ENCODE results near the gene ASF1B. TPM values are rescaled to one million over a fixed set of nuclear protein-coding genes. Genes with fewer than 3 reads are reported as not detected.

The ASF1B gene
- total RNA-seq, 1 donor from 2014 or later = 16.4 TPM

GRCh38 chr19:14110650-14111049 lies 25.7 kb downstream of the ASF1B start:
- no peak overlapping the region for H2AFZ ChIP-seq (replicated peaks)
- no peaks in the 10 kb centered on the region for H3K27me3 ChIP-seq
- H3K27ac ChIP-seq = no peak overlapping the region
- H4K20me1 ChIP-seq (ENCODE audit: low read depth) = peaks cover 48% of the 10 kb centered on the region
- Mint-ChIP-seq H3K4me1 (peaks cover 19% of the 10 kb centered on the region), H3K4me3 (no peak overlapping the region), H3K9me3 (no peaks in the 10 kb centered on the region), H3K27ac (no peak overlapping the region), H3K27me3 (ENCODE audit: insufficient read depth, low read depth) (peaks cover 3% of the 10 kb centered on the region), H3K36me3 (no peaks in the 10 kb centered on the region)
- peaks cover 3% of the 10 kb centered on the region for H3K79me2 ChIP-seq (ENCODE audit: low read depth)
- H3K9ac ChIP-seq = no peak overlapping the region
- no peaks in the 10 kb centered on the region for H3K9me3 ChIP-seq (ENCODE audit: low read depth)
- DNase-seq (ENCODE audit: low spot score) = no peak
- H3K4me1 ChIP-seq = peaks cover 17% of the 10 kb centered on the region
- no peak for TF ChIP-seq EZH2 (IDR thresholded peaks at IDR 0.05)
- TF ChIP-seq EZH2phosphoT487 (IDR thresholded peaks at IDR 0.05) = no peak
- TF ChIP-seq CTCF (IDR thresholded peaks at IDR 0.05) = no peak
- H3K4me2 ChIP-seq = no peak overlapping the region
- peaks cover 5% of the 10 kb centered on the region for H3F3A ChIP-seq (ENCODE audit: low read depth)
- no peak overlapping the region for H3K4me3 ChIP-seq
- H3K36me3 ChIP-seq = no peaks in the 10 kb centered on the region

- Histone ChIP-seq H4K20me1 (ENCODE audit: low read depth) (peaks cover 19% of the 10 kb centered on the region), H3K9ac (no peak overlapping the region), H3K4me3 (no peak overlapping the region), H3K27me3 (no peaks in the 10 kb centered on the region), H3K4me2 (no peak overlapping the region), H3K79me2 (ENCODE audit: low read depth) (no peaks in the 10 kb centered on the region), H3F3A (ENCODE audit: low read depth) (peaks cover 5% of the 10 kb centered on the region), H3K36me3 (no peaks in the 10 kb centered on the region), H3K4me1 (peaks cover 12% of the 10 kb centered on the region), H3K9me3 (ENCODE audit: low read depth) (no peaks in the 10 kb centered on the region), H3K27ac (no peak overlapping the region), H2AFZ (replicated peaks) (no peak overlapping the region)
- Mint-ChIP-seq H3K4me3 (no peak overlapping the region), H3K27me3 (ENCODE audit: insufficient read depth, low read depth) (peaks cover 2% of the 10 kb centered on the region), H3K36me3 (peaks cover 3% of the 10 kb centered on the region), H3K4me1 (peaks cover 5% of the 10 kb centered on the region), H3K27ac (no peak overlapping the region), H3K9me3 (no peaks in the 10 kb centered on the region)
- TF ChIP-seq EZH2phosphoT487 (IDR thresholded peaks at IDR 0.05) (no peak), CTCF (IDR thresholded peaks at IDR 0.05) (no peak), EZH2 (IDR thresholded peaks at IDR 0.05) (no peak)
- no peak for DNase-seq (ENCODE audit: low spot score)
Observed at GRCh38 chr19:14107581-14108461, 28.6 kb downstream of the ASF1B start.

GRCh38 chr19:14106840-14107239 lies 29.5 kb downstream of the ASF1B start:
- Mint-ChIP-seq H3K36me3 (peaks cover 3% of the 10 kb centered on the region), H3K4me3 (no peak overlapping the region), H3K4me1 (no peaks in the 10 kb centered on the region), H3K9me3 (no peaks in the 10 kb centered on the region), H3K27me3 (ENCODE audit: insufficient read depth, low read depth) (peaks cover 2% of the 10 kb centered on the region), H3K27ac (no peak overlapping the region)
- no peaks in the 10 kb centered on the region for H3K27me3 ChIP-seq
- no peak overlapping the region for H3K27ac ChIP-seq
- no peaks in the 10 kb centered on the region for H3K36me3 ChIP-seq
- DNase-seq (ENCODE audit: low spot score) = no peak
- no peak overlapping the region for H2AFZ ChIP-seq (replicated peaks)
- no peaks in the 10 kb centered on the region for H3K79me2 ChIP-seq (ENCODE audit: low read depth)
- no peaks in the 10 kb centered on the region for H3K9me3 ChIP-seq (ENCODE audit: low read depth)
- H3F3A ChIP-seq (ENCODE audit: low read depth) = no peaks in the 10 kb centered on the region
- H3K9ac ChIP-seq = no peak overlapping the region
- peaks cover 10% of the 10 kb centered on the region for H4K20me1 ChIP-seq (ENCODE audit: low read depth)
- TF ChIP-seq EZH2phosphoT487 (IDR thresholded peaks at IDR 0.05) (no peak), EZH2 (IDR thresholded peaks at IDR 0.05) (no peak), CTCF (IDR thresholded peaks at IDR 0.05) (no peak)
- H3K4me1 ChIP-seq = peaks cover 3% of the 10 kb centered on the region
- H3K4me3 ChIP-seq = no peak overlapping the region
- no peak overlapping the region for H3K4me2 ChIP-seq
